ENCODE data around the gene ANKRD11. TPM values are rescaled to one million over a fixed set of nuclear protein-coding genes. Genes with fewer than 3 reads are reported as not detected.

The ANKRD11 gene
- polyA plus RNA-seq, 1 donor from 2014 or later: 32.5 TPM

DNA sequence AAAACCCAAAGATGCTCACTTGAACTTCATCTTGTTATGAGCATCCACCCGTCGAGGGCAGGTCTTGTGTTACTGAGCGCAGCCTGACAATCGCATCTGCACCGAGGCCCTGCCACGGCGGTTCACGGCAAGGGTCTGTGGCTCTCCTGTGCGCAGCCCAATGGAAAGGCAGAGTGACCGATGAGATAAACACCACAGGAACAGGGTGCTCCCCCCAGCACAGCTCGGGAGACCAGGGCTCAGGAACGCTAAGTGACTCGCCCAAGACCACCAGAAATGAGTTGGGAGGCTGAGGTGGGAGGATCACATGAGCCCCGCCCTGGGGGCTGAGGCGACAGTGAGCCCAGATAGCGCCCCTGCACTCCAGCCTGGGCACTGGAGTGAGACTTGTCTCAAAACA, 134.7 kb downstream of the ANKRD11 start:
- no peaks in the 10 kb centered on the region for H4K20me1 ChIP-seq (ENCODE audit: insufficient read depth)
- H3K36me3 ChIP-seq (ENCODE audit: insufficient read depth, low read length): no peaks in the 10 kb centered on the region
- H3K79me2 ChIP-seq (replicated peaks; ENCODE audit: insufficient read depth, low read length): peaks cover 53% of the 10 kb centered on the region
- no peak overlapping the region for H3K9ac ChIP-seq (ENCODE audit: low read length)
- no peak for TF ChIP-seq SMC3 (conservative IDR thresholded peaks at IDR 0.05; ENCODE audit: poor library complexity)
- TF ChIP-seq EP300 (conservative IDR thresholded peaks at IDR 0.05; ENCODE audit: poor library complexity, severe bottlenecking): no peak
- H3F3A ChIP-seq (ENCODE audit: insufficient read depth, low read length, poor library complexity, severe bottlenecking): no peaks in the 10 kb centered on the region
- no peak overlapping the region for H3K4me2 ChIP-seq (ENCODE audit: low read length)
- H3K27me3 ChIP-seq (ENCODE audit: insufficient read depth, low read depth, low read length): no peaks in the 10 kb centered on the region
- no peak overlapping the region for H3K27ac ChIP-seq (ENCODE audit: low read length)
- H3K9me3 ChIP-seq (ENCODE audit: low read length): no peaks in the 10 kb centered on the region
- no peak overlapping the region for H3K4me3 ChIP-seq (ENCODE audit: low read length)
- no peak overlapping the region for H2AFZ ChIP-seq (ENCODE audit: low read depth, low read length)
- H3K9me2 ChIP-seq (ENCODE audit: insufficient read depth, low read length): no peaks in the 10 kb centered on the region

DNA sequence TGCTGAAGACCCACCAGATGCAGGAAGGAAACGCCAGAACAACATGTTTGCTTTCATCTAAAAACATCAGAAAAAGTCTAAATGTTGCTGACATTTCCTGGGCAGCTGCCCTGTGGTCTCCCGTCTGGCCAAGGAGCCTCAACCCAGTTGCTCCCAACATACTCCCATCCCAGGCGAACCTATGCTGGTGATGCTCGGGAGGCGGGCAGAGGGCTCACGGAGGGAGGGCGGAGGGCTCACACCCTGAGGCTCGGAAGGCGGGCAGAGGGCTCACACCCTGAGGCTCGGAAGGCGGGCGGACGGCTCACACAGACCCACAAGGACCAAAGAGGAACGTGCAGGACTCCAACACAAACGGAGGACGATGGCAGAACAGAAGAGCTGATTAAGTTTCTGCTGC, 135.4 kb downstream of the ANKRD11 start:
- H2AFZ ChIP-seq (ENCODE audit: low read depth, low read length): no peak overlapping the region
- no peak overlapping the region for H3K4me3 ChIP-seq (ENCODE audit: low read length)
- no peaks in the 10 kb centered on the region for H3K9me3 ChIP-seq (ENCODE audit: low read length)
- H3K9me2 ChIP-seq (ENCODE audit: insufficient read depth, low read length): no peaks in the 10 kb centered on the region
- no peaks in the 10 kb centered on the region for H3K27me3 ChIP-seq (ENCODE audit: insufficient read depth, low read depth, low read length)
- H3K79me2 ChIP-seq (replicated peaks; ENCODE audit: insufficient read depth, low read length): peaks cover 50% of the 10 kb centered on the region
- no peaks in the 10 kb centered on the region for H4K20me1 ChIP-seq (ENCODE audit: insufficient read depth)
- H3K9ac ChIP-seq (ENCODE audit: low read length): no peak overlapping the region
- no peaks in the 10 kb centered on the region for H3F3A ChIP-seq (ENCODE audit: insufficient read depth, low read length, poor library complexity, severe bottlenecking)
- H3K36me3 ChIP-seq (ENCODE audit: insufficient read depth, low read length): no peaks in the 10 kb centered on the region
- H3K27ac ChIP-seq (ENCODE audit: low read length): no peak overlapping the region
- TF ChIP-seq RAD21 (conservative IDR thresholded peaks at IDR 0.05) (no peak), EZH2 (IDR thresholded peaks at IDR 0.05; ENCODE audit: borderline replicate concordance, insufficient read depth, low read length, poor library complexity, severe bottlenecking) (no peak)
- H3K4me2 ChIP-seq (ENCODE audit: low read length): no peak overlapping the region

DNA sequence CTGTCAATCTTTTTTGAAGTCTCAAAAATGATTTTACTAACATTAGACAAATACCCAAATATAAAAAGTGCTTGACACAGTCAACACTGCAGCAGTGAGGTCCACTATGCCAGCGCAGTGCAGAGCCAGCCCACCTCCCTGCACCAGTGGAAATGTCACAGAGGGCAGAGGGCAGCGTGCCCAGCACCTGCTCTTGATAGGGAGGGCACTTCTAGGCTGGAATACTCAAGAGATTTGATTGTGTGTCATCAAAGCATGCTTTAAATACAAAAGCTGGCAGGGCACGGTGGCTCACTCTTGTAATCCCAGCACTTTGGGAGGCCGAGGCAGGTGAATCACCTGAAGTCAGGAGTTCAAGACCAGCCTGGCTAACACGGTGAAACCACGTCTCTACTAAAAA, 136.0 kb downstream of the ANKRD11 start:
- Histone ChIP-seq H3K4me2 (ENCODE audit: low read length) (no peak overlapping the region), H3K9ac (ENCODE audit: low read length) (no peak overlapping the region), H3F3A (ENCODE audit: insufficient read depth, low read length, poor library complexity, severe bottlenecking) (no peaks in the 10 kb centered on the region), H3K9me3 (ENCODE audit: low read length) (no peaks in the 10 kb centered on the region), H3K79me2 (replicated peaks; ENCODE audit: insufficient read depth, low read length) (peaks cover 50% of the 10 kb centered on the region), H2AFZ (ENCODE audit: low read depth, low read length) (no peak overlapping the region), H3K9me2 (ENCODE audit: insufficient read depth, low read length) (no peaks in the 10 kb centered on the region), H3K36me3 (ENCODE audit: insufficient read depth, low read length) (no peaks in the 10 kb centered on the region), H3K27ac (ENCODE audit: low read length) (no peak overlapping the region), H3K4me3 (ENCODE audit: low read length) (no peak overlapping the region), H4K20me1 (ENCODE audit: insufficient read depth) (no peaks in the 10 kb centered on the region), H3K27me3 (ENCODE audit: insufficient read depth, low read depth, low read length) (no peaks in the 10 kb centered on the region)
- TF ChIP-seq SMC3 (conservative IDR thresholded peaks at IDR 0.05; ENCODE audit: poor library complexity) (no peak), RAD21 (conservative IDR thresholded peaks at IDR 0.05) (no peak), EP300 (conservative IDR thresholded peaks at IDR 0.05; ENCODE audit: poor library complexity, severe bottlenecking) (no peak), EZH2 (IDR thresholded peaks at IDR 0.05; ENCODE audit: borderline replicate concordance, insufficient read depth, low read length, poor library complexity, severe bottlenecking) (no peak), TAF1 (IDR thresholded peaks at IDR 0.05; ENCODE audit: low read depth) (no peak), POLR2AphosphoS5 (IDR thresholded peaks at IDR 0.05) (no peak), MXI1 (conservative IDR thresholded peaks at IDR 0.05; ENCODE audit: poor library complexity, severe bottlenecking) (no peak)
- TF ChIP-seq, protein P1, sequence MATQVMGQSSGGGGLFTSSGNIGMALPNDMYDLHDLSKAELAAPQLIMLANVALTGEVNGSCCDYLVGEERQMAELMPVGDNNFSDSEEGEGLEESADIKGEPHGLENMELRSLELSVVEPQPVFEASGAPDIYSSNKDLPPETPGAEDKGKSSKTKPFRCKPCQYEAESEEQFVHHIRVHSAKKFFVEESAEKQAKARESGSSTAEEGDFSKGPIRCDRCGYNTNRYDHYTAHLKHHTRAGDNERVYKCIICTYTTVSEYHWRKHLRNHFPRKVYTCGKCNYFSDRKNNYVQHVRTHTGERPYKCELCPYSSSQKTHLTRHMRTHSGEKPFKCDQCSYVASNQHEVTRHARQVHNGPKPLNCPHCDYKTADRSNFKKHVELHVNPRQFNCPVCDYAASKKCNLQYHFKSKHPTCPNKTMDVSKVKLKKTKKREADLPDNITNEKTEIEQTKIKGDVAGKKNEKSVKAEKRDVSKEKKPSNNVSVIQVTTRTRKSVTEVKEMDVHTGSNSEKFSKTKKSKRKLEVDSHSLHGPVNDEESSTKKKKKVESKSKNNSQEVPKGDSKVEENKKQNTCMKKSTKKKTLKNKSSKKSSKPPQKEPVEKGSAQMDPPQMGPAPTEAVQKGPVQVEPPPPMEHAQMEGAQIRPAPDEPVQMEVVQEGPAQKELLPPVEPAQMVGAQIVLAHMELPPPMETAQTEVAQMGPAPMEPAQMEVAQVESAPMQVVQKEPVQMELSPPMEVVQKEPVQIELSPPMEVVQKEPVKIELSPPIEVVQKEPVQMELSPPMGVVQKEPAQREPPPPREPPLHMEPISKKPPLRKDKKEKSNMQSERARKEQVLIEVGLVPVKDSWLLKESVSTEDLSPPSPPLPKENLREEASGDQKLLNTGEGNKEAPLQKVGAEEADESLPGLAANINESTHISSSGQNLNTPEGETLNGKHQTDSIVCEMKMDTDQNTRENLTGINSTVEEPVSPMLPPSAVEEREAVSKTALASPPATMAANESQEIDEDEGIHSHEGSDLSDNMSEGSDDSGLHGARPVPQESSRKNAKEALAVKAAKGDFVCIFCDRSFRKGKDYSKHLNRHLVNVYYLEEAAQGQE (IDR thresholded peaks at IDR 0.05; ENCODE audit: borderline replicate concordance): no peak
- TF ChIP-seq, protein P2, sequence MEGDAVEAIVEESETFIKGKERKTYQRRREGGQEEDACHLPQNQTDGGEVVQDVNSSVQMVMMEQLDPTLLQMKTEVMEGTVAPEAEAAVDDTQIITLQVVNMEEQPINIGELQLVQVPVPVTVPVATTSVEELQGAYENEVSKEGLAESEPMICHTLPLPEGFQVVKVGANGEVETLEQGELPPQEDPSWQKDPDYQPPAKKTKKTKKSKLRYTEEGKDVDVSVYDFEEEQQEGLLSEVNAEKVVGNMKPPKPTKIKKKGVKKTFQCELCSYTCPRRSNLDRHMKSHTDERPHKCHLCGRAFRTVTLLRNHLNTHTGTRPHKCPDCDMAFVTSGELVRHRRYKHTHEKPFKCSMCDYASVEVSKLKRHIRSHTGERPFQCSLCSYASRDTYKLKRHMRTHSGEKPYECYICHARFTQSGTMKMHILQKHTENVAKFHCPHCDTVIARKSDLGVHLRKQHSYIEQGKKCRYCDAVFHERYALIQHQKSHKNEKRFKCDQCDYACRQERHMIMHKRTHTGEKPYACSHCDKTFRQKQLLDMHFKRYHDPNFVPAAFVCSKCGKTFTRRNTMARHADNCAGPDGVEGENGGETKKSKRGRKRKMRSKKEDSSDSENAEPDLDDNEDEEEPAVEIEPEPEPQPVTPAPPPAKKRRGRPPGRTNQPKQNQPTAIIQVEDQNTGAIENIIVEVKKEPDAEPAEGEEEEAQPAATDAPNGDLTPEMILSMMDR (IDR thresholded peaks at IDR 0.05; ENCODE audit: poor library complexity, severe bottlenecking): no peak
